GM19395 (cell line): ENCODE measurements around the gene TMEM130.
"Not testable (repeated sequence)": the region's sequence is repeated elsewhere in the genome, so short reads cannot be mapped to it uniquely, and the experiment has no call there.

Source experiments
- ATAC-seq: cut with Tn5 transposase; IDR thresholded peaks from one replicate; pipeline ENCODE4 v1.9.1; 2021; ENCODE audit warnings: mild to moderate bottlenecking, moderate library complexity; ENCODE audit not compliant: unreplicated experiment

The TMEM130 gene

GRCh38 chr7:98877692-98878364 lies 8.0 kb upstream of the TMEM130 start:
- ATAC-seq, result peak; percentile 9

- no peak for ATAC-seq
These were observed 7.3 kb upstream of the TMEM130 start for GRCh38 chr7:98877146-98877545.

- ATAC-seq, result no peak
These were observed 5.7 kb upstream of the TMEM130 start for GRCh38 chr7:98875501-98875900.

- ATAC-seq, result no peak
These were observed 5.1 kb upstream of the TMEM130 start for GRCh38 chr7:98874942-98875341.

- ATAC-seq, result not testable (repeated sequence)
These were observed 3.8 kb upstream of the TMEM130 start for GRCh38 chr7:98873610-98874009.

GRCh38 chr7:98872328-98872924 lies 2.6 kb upstream of the TMEM130 start:
- ATAC-seq, result no peak

- no peak for ATAC-seq
These were observed 1.1 kb upstream of the TMEM130 start for GRCh38 chr7:98870807-98871491.

GRCh38 chr7:98870121-98870651 lies 372 bp upstream of the TMEM130 start:
- peak; percentile 55 for ATAC-seq

GRCh38 chr7:98869027-98869596 lies 702 bp downstream of the TMEM130 start:
- ATAC-seq, result no peak

- ATAC-seq, result no peak
These were observed 1.4 kb downstream of the TMEM130 start for GRCh38 chr7:98868450-98868849.

- ATAC-seq, result no peak
These were observed 3.0 kb downstream of the TMEM130 start for GRCh38 chr7:98866765-98867164.

GRCh38 chr7:98866351-98866750 lies 3.5 kb downstream of the TMEM130 start:
- ATAC-seq, result no peak

GRCh38 chr7:98864731-98865453 lies 4.9 kb downstream of the TMEM130 start:
- ATAC-seq, result no peak

GRCh38 chr7:98863601-98864000 lies 6.2 kb downstream of the TMEM130 start:
- ATAC-seq, result no peak

- ATAC-seq, result no peak
These were observed 6.9 kb downstream of the TMEM130 start for GRCh38 chr7:98862716-98863420.

- no peak for ATAC-seq
These were observed 7.6 kb downstream of the TMEM130 start for GRCh38 chr7:98862203-98862602.

- ATAC-seq, result no peak
These were observed 9.7 kb downstream of the TMEM130 start for GRCh38 chr7:98860071-98860470.

- no peak for ATAC-seq
These were observed 14.0 kb downstream of the TMEM130 start for GRCh38 chr7:98855610-98856422.

GRCh38 chr7:98852826-98853225 lies 17.0 kb downstream of the TMEM130 start:
- no peak for ATAC-seq
